Hematopoietic multipotent progenitor cell treated with erythropoietin and hydrocortisone succinate and interleukin-3 and kit ligand, for 8 days (in vitro differentiated cells): ENCODE results near the gene SRBD1.

Experiments
- DNase-seq: peaks from one replicate; pipeline ENCODE4 v3.0.0-alpha.2; 2015

The SRBD1 gene

GRCh38 chr2:45634223-45634622 is 23.2 kb upstream of the SRBD1 start:
- DNase-seq = no peak

- no peak for DNase-seq
Measured at GRCh38 chr2:45631955-45632354, 20.9 kb upstream of the SRBD1 start.

GRCh38 chr2:45631319-45631718 is 20.3 kb upstream of the SRBD1 start:
- no peak for DNase-seq

- DNase-seq = peak; percentile 78
Measured at GRCh38 chr2:45629971-45630370, 18.9 kb upstream of the SRBD1 start.

GRCh38 chr2:45627911-45628310 is 16.8 kb upstream of the SRBD1 start:
- DNase-seq = no peak

GRCh38 chr2:45626387-45627221 is 15.5 kb upstream of the SRBD1 start:
- no peak for DNase-seq

GRCh38 chr2:45625824-45626223 is 14.8 kb upstream of the SRBD1 start:
- DNase-seq = no peak

- no peak for DNase-seq
Measured at GRCh38 chr2:45623098-45623497, 12.0 kb upstream of the SRBD1 start.

GRCh38 chr2:45622336-45623075 is 11.4 kb upstream of the SRBD1 start:
- no peak for DNase-seq

- DNase-seq = no peak
Measured at GRCh38 chr2:45617496-45617895, 6.4 kb upstream of the SRBD1 start.

- DNase-seq = no peak
Measured at GRCh38 chr2:45616658-45617411, 5.8 kb upstream of the SRBD1 start.

GRCh38 chr2:45614871-45615415 is 3.9 kb upstream of the SRBD1 start:
- no peak for DNase-seq

- DNase-seq = no peak
Measured at GRCh38 chr2:45614330-45614729, 3.3 kb upstream of the SRBD1 start.

- no peak for DNase-seq
Measured at GRCh38 chr2:45612731-45613130, 1.7 kb upstream of the SRBD1 start.

- no peak for DNase-seq
Measured at GRCh38 chr2:45612285-45612684, 1.2 kb upstream of the SRBD1 start.

- DNase-seq = peak; percentile 76
Measured at GRCh38 chr2:45610281-45611019, 617 bp downstream of the SRBD1 start.

GRCh38 chr2:45607701-45608100 is 3.4 kb downstream of the SRBD1 start:
- peak; percentile 43 for DNase-seq

GRCh38 chr2:45606796-45607195 is 4.3 kb downstream of the SRBD1 start:
- no peak for DNase-seq

GRCh38 chr2:45605116-45605515 is 6.0 kb downstream of the SRBD1 start:
- DNase-seq = no peak

- DNase-seq = no peak
Measured at GRCh38 chr2:45602624-45603023, 8.4 kb downstream of the SRBD1 start.

- DNase-seq = no peak
Measured at GRCh38 chr2:45598545-45598944, 12.5 kb downstream of the SRBD1 start.

- DNase-seq = no peak
Measured at GRCh38 chr2:45596761-45597160, 14.3 kb downstream of the SRBD1 start.
